ENCODE data around the gene PDGFD. TPM values are rescaled to one million over a fixed set of nuclear protein-coding genes. Genes with fewer than 3 reads are reported as not detected.

Gene PDGFD
- total and polyA plus RNA-seq, 8 donors, result 2.1 to 7.7 (median 5.2) TPM

- Histone ChIP-seq H3K4me3 (no peak overlapping the region), H3K9me3 (no peaks in the 10 kb centered on the region), H3K4me1 (no peaks in the 10 kb centered on the region), H3K27ac (no peak overlapping the region), H3K36me3 (no peaks in the 10 kb centered on the region), H3K27me3 (no peaks in the 10 kb centered on the region)
- intact Hi-C loops (cut with DNase I), result no loop called here
- ATAC-seq (no peak), DNase-seq (no peak)
- TF ChIP-seq CTCF (IDR thresholded peaks at IDR 0.05), result no peak
Measured at GRCh38 chr11:103944251-103944940, 219.6 kb downstream of the PDGFD start.

- no peak overlapping the region for H3K27ac ChIP-seq
- no peaks in the 10 kb centered on the region for H3K36me3 ChIP-seq
- no peak overlapping the region for H3K4me3 ChIP-seq
- DNase-seq (no peak), ATAC-seq (no peak)
- no peaks in the 10 kb centered on the region for H3K9me3 ChIP-seq
- intact Hi-C loops (cut with DNase I), result no loop called here
- H3K4me1 ChIP-seq, result no peaks in the 10 kb centered on the region
- no peak for TF ChIP-seq CTCF (IDR thresholded peaks at IDR 0.05)
- H3K27me3 ChIP-seq, result no peaks in the 10 kb centered on the region
Measured at GRCh38 chr11:103942646-103943045, 221.3 kb downstream of the PDGFD start.

GRCh38 chr11:103940551-103940950 lies 223.4 kb downstream of the PDGFD start:
- ATAC-seq (no peak), DNase-seq (no peak)

DNA sequence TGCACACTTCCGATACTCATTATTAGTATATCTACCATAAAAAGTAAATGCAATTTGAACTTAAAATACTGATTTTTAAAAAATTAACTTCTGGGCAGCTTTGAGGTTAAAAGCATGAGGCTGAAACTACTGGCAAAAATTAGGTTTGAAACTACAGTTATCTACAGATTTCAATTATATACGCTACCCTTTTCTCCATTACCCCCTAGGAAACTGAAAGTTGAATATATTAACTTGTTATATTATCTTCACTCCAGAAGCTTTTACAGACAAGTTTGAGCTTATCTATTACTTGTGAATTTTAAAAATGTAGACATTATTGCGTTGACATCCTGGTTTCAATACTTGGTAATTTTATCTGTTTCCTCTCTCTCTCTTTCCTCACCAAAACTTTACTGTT lies 224.3 kb downstream of the PDGFD start:
- intact Hi-C loops (cut with DNase I), result no loop called here
- no peaks in the 10 kb centered on the region for H3K36me3 ChIP-seq
- no peaks in the 10 kb centered on the region for H3K9me3 ChIP-seq
- no peak for ATAC-seq
- TF ChIP-seq CTCF (IDR thresholded peaks at IDR 0.05), result no peak
- H3K4me1 ChIP-seq, result no peaks in the 10 kb centered on the region
- no peak overlapping the region for H3K27ac ChIP-seq
- no peak overlapping the region for H3K4me3 ChIP-seq
- no peaks in the 10 kb centered on the region for H3K27me3 ChIP-seq
- no peak for DNase-seq

More at GRCh38 chr11:103940551-103940950, 223.4 kb downstream of the PDGFD start:
- no peaks in the 10 kb centered on the region for H3K9me3 ChIP-seq
- intact Hi-C loops (cut with DNase I), result no loop called here
- no peaks in the 10 kb centered on the region for H3K27me3 ChIP-seq
- H3K4me1 ChIP-seq, result no peaks in the 10 kb centered on the region
- no peak for TF ChIP-seq CTCF (IDR thresholded peaks at IDR 0.05)
- H3K4me3 ChIP-seq, result no peak overlapping the region
- no peak overlapping the region for H3K27ac ChIP-seq
- H3K36me3 ChIP-seq, result no peaks in the 10 kb centered on the region

DNA sequence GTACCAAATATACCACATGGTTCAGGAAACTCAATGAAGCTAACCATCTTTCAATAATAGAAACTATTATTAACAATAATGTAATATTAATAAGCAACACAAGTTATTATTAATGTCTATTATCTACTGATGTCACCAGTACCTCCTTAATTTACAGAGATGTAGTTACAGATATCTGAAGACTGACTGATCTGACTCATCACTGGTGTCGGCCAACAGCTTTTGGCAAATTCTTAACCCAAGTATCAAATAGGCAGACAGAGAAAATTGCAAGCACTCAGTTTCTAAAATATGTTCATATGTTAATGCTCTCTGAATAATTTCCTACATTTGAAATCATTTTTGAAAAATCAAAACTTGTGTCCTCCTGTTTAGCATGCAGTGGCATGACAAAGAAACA lies 227.9 kb downstream of the PDGFD start:
- H3K27me3 ChIP-seq, result no peaks in the 10 kb centered on the region
- TF ChIP-seq CTCF (IDR thresholded peaks at IDR 0.05), result no peak
- no peaks in the 10 kb centered on the region for H3K4me1 ChIP-seq
- H3K36me3 ChIP-seq, result no peaks in the 10 kb centered on the region
- no peaks in the 10 kb centered on the region for H3K9me3 ChIP-seq
- DNase-seq (no peak), ATAC-seq (no peak)
- intact Hi-C loops (cut with DNase I), result no loop called here
- H3K27ac ChIP-seq, result no peak overlapping the region
- no peak overlapping the region for H3K4me3 ChIP-seq
